Skin of body (tissue), 2 donors: ENCODE data around the gene NEIL1. TPM values are rescaled to one million over a fixed set of nuclear protein-coding genes. Genes with fewer than 3 reads are reported as not detected.

Experiments
- DNase-seq: peaks from one replicate; lab custom pipeline; 2025; lab: John Stamatoyannopoulos, UW
- total RNA-seq: library from RNA; depleted of rRNA; stranded (reverse); fragments of >200 nt; gene quantifications from one replicate; pipeline ENCODE4 v1.2.3, GENCODE V29; 2014

Gene NEIL1
- total RNA-seq, 1 donor from 2014 or later: 14.7 TPM

DNA sequence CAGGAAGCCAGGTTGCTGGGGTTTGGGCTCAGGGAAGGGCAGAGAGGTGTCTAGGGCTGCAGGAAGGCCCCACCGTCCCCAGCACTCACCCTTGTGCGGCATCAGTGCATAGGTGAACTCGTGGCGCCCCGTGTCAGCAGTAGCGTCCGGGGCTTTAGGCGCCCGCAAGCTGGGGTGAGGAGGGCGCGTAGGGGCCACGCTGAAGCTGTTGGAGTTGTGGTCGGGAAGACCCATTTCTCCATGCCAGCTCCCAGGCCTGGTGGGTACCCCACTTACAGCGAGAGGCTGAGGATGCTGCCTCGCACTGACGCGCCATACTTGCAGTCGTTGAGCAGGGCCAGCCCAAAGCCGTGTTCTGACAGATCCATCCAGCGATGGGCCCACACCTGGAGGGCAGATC is 9.7 kb downstream of the NEIL1 start:
- DNase-seq: no peak

DNA sequence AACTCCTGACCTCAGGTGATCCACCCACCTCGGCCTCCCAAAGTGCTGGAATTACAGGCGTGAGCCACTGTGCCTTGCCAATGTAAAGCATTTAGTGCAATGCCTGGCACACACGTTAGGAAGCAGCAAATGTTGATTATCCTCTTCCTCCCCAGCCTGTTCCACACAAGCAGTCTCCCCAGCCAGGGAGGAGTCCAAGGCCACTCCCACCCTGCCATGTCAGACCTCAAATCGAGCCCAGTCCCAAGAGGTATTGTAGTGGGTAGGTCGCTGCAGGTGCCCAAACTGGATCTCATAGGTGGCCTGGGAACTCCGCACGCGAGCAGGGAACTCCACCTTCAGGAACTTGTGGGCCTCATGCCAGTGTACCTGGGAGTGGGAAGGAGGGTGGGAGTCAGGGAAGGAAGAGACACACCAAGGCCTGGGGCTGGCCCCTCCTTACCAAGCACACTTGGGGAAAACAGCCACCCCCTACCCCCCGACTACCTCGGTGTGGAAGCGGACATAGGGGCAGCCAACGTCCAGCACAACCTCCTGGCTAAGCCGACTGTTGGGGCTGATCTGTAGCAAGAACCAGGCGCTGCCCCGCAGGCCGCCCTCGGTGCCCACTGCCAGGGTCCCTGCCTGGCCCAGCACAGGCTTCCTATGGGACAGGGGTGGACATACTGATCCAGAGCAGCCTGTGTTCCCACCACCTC is 11.3 kb downstream of the NEIL1 start:
- no peak for DNase-seq

DNA sequence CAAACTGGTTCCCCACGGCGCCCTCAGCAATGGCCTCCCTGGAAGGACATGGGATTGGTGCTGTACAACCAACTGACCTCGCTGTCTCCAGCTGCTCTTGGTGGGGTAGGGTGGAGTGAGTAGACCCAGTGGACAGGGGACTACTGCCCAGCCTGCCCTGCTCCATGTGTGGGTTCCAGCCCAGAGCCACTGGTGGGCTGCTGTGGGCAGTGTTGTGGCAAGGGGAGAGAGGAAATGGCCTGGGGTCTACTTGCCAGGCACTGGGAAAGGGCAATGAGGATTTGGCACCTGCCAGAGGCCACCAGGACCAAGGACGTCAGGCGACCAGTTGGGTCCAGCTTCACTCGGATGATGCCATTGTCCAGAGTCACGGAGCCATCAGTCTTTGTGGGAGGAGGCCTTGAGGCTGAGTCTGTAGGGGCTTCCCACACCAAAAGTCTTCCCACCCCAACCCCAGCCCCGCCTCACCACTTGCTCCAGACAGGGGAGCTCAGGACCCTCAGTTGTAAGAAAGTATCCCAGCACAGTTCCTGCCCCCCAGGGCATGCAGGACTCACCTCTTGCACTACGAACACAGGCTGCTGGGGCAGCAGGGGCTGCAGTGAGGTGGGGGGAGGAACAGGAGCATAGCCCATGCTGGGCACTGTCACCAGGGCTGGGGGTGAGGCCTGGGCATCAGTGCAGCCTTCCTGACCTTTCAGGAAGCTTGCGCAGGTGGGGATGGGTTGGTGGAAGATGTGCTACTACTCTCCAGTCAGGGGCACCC is 12.1 kb downstream of the NEIL1 start:
- no peak for DNase-seq

DNA sequence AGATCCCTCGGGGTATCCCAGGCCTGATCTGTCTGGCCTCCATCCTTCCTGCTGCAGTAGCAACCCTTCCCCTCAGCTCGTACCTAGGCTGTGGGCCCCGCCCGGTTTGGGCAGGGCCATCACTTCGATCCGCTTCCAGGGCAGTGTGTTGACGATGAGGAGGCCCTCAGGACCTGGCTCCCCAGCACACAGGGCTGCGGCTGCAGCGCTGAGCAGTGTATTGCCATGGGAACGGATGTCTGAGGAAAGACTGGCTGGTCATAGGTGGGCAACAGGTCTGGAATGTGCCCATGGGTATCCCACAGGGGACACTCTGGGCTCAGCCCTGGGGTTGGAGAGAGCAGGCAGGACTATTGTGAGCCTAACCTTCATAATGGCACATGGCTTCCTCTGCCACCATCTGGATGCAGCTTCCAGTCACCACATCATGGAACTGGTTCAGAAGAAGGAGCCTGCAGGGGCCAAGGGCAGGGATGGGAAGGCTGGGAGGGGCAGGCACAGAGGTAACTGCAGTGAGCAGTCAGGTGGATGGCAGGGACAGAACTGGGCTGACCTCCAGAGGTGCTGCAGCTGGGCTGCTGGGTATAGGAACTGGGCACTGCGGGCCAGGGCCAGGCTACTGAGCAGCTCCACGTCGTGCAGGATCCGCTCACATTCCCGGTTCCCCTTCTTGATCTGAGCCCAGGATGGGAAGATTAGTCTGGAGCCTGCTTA is 12.9 kb downstream of the NEIL1 start:
- DNase-seq: no peak

DNA sequence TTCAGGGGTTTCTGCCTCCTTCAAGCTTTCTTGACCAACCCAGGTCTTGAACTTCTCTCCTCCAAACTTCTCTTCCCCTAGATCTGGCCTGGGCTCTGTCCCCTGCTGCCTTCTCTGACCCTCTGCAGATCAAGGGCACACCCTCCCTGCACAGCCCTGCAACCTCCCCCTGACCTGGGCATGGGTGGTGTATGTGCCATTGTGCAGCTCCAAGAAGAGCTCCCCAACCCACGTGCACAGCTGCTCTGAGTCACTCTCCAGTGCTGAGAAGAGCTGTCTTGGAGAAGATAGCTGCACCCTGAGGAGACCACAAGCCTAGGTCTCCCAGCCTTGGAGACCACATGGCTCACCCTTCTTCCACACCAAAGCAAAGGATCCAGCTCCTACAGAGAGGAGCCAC is 13.6 kb downstream of the NEIL1 start:
- DNase-seq: no peak

DNA sequence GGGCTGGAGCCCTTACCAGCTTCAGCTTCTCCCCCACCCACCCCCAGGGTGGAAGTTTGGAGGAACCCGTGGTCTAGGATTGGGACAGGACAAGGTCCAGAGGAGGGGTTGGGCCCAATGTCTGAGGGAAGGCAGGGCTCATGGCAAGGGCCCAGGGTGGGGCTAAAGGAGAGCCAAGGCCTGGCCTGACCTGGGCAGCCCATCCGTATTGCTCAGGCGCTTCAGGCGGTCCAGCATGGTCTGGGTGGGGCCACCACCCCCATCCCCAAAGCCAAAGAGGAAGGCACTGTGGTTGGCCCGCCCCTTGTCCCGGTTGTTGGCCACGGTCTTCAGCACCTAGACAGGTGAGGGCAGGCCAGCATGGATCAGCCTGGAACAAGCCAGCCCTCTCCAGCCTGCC is 14.0 kb downstream of the NEIL1 start:
- no peak for DNase-seq

DNA sequence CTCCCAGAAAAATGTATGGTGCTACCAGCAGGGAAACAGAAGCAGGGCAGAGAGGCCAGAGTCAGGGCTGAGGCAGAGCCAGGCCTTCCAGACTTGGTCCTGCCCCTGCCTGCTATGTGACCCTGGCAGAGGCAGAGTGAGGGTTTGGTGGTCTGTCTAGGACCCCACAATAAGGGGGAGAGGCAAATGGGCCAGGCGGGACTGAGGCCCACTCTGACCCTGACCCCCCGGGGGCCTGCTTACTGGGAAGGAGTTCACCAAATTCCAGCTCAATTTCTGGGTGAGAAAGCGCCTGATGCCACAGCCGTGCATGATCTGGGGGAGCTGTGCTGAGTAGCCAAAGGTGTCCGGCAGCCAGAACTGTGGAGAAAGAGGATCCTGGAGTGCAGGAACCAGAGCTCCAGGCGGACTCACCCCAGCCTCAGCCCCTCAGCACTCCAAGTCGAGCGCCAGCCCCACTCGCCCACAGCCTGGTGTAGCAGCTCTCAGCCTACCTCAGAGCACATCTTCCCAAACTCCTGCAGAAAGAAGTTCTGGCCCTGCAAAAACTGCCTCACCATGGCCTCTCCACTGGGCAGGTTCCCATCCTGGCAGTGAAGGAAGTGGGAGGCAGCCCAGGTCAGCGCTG is 14.6 kb downstream of the NEIL1 start:
- DNase-seq: no peak

DNA sequence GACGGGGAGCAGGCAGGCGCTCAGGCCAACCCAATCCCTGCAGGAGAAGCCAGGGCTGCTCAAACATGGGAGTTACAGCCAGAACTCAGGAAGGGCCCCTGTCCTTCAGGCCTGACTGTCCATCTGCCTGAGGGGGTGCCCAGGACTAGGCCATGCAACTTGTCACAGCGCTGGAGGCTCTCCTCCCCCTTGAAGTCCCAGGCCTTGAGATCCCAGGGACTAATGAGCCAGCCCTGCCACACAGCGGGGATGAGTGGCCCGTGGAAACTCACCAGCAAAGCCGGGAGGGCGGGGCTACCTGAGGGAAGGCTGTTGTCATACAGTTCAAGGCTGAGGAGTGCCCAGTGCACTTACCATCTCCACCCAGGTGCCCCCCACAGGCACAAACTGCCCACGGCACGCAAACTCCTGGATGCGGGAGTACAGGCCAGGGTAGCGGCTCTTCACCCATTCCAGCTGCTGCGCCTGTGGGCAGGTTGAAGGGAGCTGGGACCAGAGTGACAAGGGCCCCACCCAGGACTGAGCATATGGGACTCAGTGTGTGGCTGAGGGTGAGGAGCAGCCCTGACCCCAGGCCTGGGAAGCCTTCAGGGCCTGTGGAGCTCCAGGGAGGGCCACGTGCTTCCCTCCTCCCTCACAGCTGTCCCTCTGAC is 15.3 kb downstream of the NEIL1 start:
- DNase-seq: no peak

DNA sequence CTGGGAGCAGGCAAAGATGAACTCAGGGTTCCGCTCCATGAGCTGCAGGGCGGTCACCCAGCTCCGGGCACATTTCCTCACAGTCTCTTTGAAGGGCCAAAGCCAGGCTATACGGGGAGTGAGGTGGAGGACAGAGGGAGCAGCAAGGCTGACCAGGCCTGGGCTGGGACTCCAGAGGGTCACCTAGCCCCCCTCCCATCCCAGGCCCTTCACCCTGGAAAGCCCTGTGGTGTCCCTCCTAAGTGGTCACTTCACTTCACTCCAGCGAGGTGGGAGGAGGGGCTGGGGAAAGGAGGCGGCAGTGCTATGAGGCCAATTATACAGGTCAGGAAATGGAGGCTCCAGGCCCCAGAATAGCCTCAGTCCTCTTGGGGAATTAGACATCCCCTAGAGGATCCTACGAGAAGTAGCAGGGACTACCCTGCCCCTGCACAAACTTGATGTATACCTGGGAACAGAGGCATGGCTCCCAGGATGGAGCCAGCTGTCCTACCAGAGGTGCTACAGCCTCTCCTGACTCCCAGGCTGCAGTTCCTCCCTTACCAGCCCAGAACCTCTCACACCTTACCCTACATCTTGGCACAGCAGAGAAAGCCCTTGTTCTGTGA is 15.9 kb downstream of the NEIL1 start:
- DNase-seq: no peak

DNA sequence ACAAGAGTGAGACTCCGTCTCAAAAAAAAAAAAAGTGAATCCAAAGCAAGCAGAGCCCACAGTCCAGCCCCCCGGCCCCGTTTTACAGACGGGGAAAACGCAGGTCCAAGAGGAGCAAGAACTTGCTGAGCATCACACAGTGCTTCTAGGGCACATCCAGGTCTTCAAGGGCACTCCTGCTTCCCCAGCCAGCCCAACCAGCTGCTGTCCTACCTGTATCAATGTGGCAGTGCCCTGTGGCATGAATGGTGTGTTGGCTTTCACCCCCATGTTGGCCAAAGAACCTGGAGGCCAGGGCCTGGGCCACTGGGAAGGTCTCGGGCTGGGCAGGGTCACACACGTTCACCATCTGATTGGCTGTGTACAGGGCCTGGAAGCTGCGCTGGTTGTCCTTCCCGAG is 16.9 kb downstream of the NEIL1 start:
- DNase-seq: no peak

DNA sequence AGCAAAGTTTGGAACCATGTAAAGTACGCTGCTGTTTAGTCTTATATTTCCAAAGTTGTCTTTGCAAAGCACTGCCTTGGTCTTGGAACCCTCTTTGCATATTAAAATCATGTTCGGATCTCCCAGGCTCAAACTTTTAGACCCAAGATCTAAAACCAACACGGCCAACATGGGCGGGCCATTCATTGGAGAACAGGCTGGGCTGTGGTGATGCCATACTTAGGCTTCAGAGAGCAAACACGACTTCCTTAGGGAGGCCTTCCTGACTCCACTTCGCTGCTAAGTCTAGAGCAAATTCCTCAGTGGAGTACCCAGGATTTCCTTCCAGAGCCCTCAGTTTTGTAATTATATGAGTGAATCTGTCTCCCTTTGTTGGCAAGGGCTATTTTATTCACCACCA is 18.0 kb downstream of the NEIL1 start:
- DNase-seq: no peak

DNA sequence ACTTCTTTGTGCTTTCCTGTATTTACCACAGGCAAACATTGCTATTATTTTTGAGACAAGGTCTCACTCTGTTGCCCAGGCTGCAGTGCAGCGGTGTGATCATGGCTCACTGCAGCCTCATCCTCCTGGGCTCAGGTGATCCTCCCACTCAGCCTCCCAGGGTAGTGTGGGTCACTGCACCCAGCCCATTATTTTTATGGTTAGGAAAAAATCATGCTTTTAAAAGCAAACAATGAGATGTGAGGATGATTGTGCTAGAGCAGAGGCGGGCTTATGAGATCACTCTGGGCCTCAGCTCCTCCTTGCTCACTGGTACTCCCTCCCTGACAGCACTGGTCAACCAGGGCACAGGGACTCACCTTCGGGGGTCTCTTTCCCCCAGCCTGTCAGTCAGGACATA is 19.3 kb downstream of the NEIL1 start:
- DNase-seq: no peak

DNA sequence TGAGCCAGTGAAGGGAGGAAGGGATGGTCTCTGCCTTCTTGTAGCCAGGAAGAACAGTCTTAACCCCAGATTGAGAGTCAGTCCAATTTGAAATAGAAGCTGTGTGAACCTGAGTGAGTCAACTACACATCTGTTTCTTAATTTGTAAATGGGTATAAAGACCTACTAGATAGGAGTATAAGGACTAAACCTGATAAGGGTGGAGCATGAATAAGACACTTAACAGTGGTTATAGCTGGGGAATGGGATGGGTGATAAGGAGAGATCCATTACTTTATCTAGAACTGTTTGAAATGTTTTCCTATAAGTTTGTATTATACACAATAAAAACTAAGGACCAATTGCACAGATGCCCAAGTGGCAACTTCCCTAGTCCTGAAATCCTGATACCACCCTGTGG is 20.2 kb downstream of the NEIL1 start:
- DNase-seq: no peak

DNA sequence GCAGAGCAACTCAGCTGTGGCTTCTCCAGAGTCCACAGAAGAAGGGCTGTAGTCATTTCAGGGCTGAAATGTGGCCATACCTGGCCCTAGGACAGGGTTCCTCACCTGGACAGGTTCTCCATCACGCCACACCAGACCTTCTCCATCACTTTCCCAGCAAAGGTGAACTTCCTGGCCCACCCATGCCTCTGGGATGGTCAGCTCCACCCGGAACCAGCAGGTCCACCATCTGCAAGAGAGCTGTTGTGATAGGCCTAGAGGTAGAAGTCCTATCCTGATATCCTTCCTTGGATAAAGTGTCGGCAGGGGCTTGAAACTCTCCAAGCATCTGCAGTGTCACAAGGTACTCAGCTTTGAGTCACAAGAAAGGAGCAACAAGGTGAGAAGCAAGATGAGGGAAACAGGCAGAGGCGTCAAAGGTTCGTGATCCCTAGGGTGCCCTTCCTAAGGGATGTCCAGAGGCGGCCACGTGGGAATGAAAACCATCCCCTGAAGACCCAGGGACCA is 20.6 kb downstream of the NEIL1 start:
- DNase-seq: no peak

DNA sequence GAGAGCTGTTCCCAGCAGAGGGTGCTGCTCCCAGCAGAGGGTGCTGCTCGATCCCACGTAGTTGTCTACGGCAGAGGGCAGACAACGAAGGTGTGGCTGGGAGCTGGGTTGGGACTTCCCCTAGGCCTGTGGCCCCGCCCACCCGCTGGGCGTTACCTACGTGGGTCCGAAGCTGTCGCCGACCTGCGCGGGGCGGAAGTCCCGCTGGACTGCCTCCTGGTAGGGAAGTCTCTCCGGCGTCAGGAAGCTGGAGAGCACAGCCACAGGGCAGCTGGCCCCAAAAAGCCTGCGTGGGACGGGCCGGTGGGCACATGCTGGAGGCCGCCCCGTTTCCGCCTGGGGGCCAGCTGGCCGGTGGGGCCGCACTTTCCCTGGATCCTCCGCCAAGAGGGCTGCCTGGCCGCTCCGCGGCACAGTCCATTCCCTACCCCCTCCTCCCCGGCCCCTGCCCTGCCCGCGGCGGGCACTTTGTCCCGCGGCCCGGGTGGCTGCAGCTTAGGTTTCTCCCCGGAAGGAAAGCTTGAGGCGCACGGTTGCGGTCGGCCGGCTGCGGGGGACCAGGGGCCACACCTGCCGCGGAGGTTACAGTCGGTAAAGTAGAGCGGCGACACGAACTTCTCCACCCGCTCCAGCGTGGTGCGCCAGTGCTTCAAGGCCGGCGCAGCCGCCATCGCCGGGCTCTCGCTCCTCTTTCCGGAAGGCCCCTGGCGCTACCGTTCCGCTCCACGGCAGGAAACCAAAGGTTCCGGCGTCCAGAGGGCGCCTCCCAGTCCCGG is 21.3 kb downstream of the NEIL1 start, which contains the start of gene MAN2C1:
Gene MAN2C1, minus strand, starts transcription at position 695 of the 776 bp plus-strand sequence. Its CDS starts 24 bp downstream, at position 671.
- DNase-seq: peak; percentile 86

DNA sequence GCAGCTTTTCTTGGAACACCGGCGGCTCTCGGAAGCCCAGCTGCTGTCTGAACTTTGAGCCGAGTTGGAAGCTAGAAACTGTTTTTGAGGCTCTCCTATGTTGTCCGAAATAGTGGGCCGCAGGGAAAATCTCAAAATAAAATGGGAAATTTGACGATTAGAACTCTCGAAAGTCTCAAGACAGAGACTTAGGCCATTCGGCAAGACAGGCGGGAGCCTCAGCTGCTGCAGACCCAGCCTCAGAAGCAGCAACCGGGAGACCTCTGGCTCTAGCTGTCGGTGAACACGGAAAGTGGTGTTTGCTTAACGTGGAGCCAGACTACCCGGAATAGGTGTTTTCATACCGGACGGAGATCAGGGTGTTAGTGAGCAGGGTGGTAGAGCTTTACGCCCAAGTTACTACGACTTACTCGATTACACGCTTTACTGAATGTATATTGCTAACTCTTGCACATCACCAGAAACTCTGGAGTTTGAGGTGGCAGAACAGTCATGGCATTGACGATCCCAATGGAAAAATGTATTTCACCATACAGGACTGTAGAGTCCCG is 21.9 kb downstream of the NEIL1 start:
- DNase-seq: no peak

DNA sequence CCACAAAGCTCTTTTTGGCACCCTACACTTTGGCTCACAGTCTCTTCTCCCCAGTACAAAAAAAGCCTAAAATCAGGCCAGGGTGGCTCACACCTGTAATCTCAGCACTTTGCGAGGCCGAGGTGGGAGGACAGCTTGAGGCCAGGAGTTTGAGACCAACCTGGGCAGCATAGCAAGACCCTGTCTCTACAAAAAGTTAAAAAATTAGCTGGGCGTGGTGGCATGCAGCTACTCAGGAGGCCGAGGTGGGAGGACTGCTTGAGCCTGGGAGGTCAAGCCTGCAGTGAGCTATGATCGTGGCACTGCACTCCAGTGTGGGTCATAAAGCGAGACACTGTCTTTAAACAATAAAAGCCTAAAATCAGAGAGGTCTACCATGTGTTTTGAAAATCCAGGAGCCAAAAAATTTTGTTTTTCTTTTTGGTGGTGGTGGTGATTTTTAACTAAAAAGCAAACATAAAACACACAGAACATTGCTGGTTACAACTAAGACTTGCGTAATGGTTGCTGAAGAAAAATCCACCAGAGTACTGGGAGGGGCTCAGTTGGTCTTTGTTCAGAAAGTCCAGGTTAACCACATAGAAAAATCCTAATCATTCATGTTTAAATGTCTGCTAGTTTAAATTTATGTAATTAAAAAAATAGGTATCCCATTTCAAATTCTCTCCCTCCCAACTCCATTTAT is 23.2 kb downstream of the NEIL1 start:
- DNase-seq: no peak

DNA sequence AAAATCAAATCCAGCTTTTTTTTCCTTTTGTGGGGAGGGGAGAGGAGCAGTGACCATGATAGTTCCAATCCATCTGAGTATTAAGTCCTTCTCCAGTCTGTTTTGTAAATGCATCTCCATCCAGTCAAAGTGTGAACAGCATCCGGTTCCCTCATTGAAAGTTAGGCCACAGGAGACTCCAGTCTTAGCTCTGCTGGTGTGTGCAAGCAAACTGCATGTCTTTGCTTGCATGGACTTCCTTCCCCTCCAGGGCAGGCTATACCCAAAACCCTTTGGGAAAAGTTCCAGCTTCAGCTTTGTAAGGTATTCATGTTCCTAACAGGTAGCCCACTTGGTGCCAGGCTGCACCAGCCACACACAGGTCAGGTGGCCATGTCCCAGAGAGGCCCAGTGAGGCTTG is 24.6 kb downstream of the NEIL1 start:
- DNase-seq: no peak
